Endothelial cell of umbilical vein (primary cell): ENCODE data around the gene CGB3. TPM values are rescaled to one million over a fixed set of nuclear protein-coding genes. Genes with fewer than 3 reads are reported as not detected.

Source experiments
- BruUV-seq: library from RNA; stranded (reverse); fragments of 400-500 nt; replicated peaks from 2 replicates; lab custom pipeline; 2021; lab: Mats Ljungman, UMichigan
- CTCF ChIA-PET: fragments of 300-600, 350-600 bp; sonication (Branson Sonifier 250); formaldehyde crosslinking; loops from one replicate; lab custom pipeline; 2021; ENCODE audit warnings: antibody characterized with exemption, inconsistent platforms; lab: Charles Lee
- POLR2A ChIA-PET: fragments of 300-600, 350-600 bp; sonication (Branson Sonifier 250); formaldehyde crosslinking; loops from one replicate; lab custom pipeline; 2021; ENCODE audit warnings: antibody characterized with exemption, inconsistent platforms; lab: Charles Lee
- DNase-seq: peaks from one replicate; pipeline ENCODE4 v3.0.0-alpha.2; 2011; ENCODE audit warnings: low read depth, low spot score
- FAIRE-seq: peaks from 2 replicates; lab custom pipeline; 2011; peaks lifted over from hg19 to GRCh38; lab: Jason Lieb, UNC
- H2AFZ ChIP-seq: 2 replicates; pipeline ENCODE4 v1.6.0; 2012; ENCODE audit warnings: low read depth, low read length, control low read depth, inconsistent platforms
- H3K27ac ChIP-seq: 2 replicates; pipeline ENCODE4 v1.5.1; 2011; ENCODE audit warnings: low read depth, mild to moderate bottlenecking, control low read depth, low read length, moderate library complexity; ENCODE audit not compliant: insufficient read depth
- H3K27me3 ChIP-seq, 2 experiments: 2 replicates each; pipeline versions ENCODE4 v1.6.0 to v1.6.1; 2011; ENCODE audit warnings: low read length in 2 of 2, mixed read lengths in 1 of 2; ENCODE audit not compliant: control insufficient read depth in 2 of 2, insufficient read depth in 2 of 2
- H3K36me3 ChIP-seq, 2 experiments: 2 replicates in 1 of 2; 3 replicates in 1 of 2; pipeline ENCODE4 v1.5.1; 2011; ENCODE audit warnings: low read length in 2 of 2, mild to moderate bottlenecking in 1 of 2, moderate library complexity in 1 of 2; ENCODE audit not compliant: control insufficient read depth in 2 of 2, insufficient read depth in 2 of 2; ENCODE audit errors: extremely low read depth in 1 of 2
- H3K4me1 ChIP-seq: 3 replicates; pipeline ENCODE4 v1.5.1; 2011; ENCODE audit warnings: mild to moderate bottlenecking, low read length; ENCODE audit not compliant: control insufficient read depth, insufficient read depth; ENCODE audit errors: extremely low read depth
- H3K4me2 ChIP-seq: 2 replicates; pipeline ENCODE4 v1.6.1; 2011; ENCODE audit warnings: low read length, control low read depth, mixed read lengths; ENCODE audit not compliant: insufficient read depth
- H3K4me3 ChIP-seq, 3 experiments: fragments of 200-600 bp in 1 of 3; sonication (generic), shearing (Covaris generic) in 1 of 3; replicated peaks in 1 of 3; 2 replicates each; pipeline ENCODE4 v1.5.1; 2011 to 2016; ENCODE audit warnings: control low read depth in 3 of 3, low read length in 3 of 3, mild to moderate bottlenecking in 2 of 3, inconsistent platforms in 1 of 3, low read depth in 1 of 3, moderate library complexity in 1 of 3; ENCODE audit not compliant: insufficient read depth in 1 of 3
- H3K79me2 ChIP-seq: 2 replicates; pipeline ENCODE4 v1.6.0; 2012; ENCODE audit warnings: low read length, inconsistent platforms; ENCODE audit not compliant: control insufficient read depth, insufficient read depth
- H3K9ac ChIP-seq: replicated peaks from 2 replicates; pipeline ENCODE3; 2011; ENCODE audit warnings: low read length, control low read depth; ENCODE audit not compliant: insufficient read depth; ENCODE audit errors: extremely low read depth
- H3K9me1 ChIP-seq: replicated peaks from 3 replicates; pipeline ENCODE4 v1.6.0; 2011; ENCODE audit warnings: mild to moderate bottlenecking, low read length; ENCODE audit not compliant: control insufficient read depth, insufficient read depth; ENCODE audit errors: extremely low read depth
- H3K9me3 ChIP-seq: replicated peaks from 2 replicates; pipeline ENCODE4 v1.5.1; 2012; ENCODE audit warnings: low read length, inconsistent platforms; ENCODE audit not compliant: control insufficient read depth, insufficient read depth
- H4K20me1 ChIP-seq: replicated peaks from 2 replicates; pipeline ENCODE3; 2011; ENCODE audit warnings: mild to moderate bottlenecking, low read length; ENCODE audit not compliant: control insufficient read depth, insufficient read depth; ENCODE audit errors: extremely low read depth
- CTCF ChIP-seq, 2 donors: IDR thresholded peaks; 1 replicate in 1 of 2; 2 replicates in 1 of 2; pipeline ENCODE4 v1.5.1; 2011; ENCODE audit warnings: low read length in 2 of 2, mild to moderate bottlenecking in 2 of 2, moderate library complexity in 2 of 2, control low read depth in 1 of 2, inconsistent platforms in 1 of 2, low read depth in 1 of 2; ENCODE audit not compliant: insufficient read depth in 1 of 2; ENCODE audit errors: extremely low read depth in 1 of 2
- EZH2 ChIP-seq: IDR thresholded peaks from 2 replicates; pipeline ENCODE4 v1.6.1; 2012; ENCODE audit warnings: borderline replicate concordance, low read depth, mild to moderate bottlenecking, moderate library complexity, low read length, inconsistent platforms; ENCODE audit not compliant: severe bottlenecking
- FOS ChIP-seq: IDR thresholded peaks from 2 replicates; pipeline ENCODE4 v1.6.1; 2011; ENCODE audit warnings: mild to moderate bottlenecking, low read length, moderate library complexity, borderline replicate concordance; ENCODE audit not compliant: insufficient read depth
- GATA2 ChIP-seq: IDR thresholded peaks from 2 replicates; pipeline ENCODE4 v1.7.0; 2011; ENCODE audit warnings: low read depth, mild to moderate bottlenecking, moderate library complexity, mixed read lengths, low read length; ENCODE audit not compliant: insufficient read length, insufficient read depth
- JUN ChIP-seq: IDR thresholded peaks from 2 replicates; pipeline ENCODE4 v1.6.1; 2011; ENCODE audit warnings: borderline replicate concordance, low read depth; ENCODE audit not compliant: insufficient read length, insufficient read depth
- MAX ChIP-seq: IDR thresholded peaks from 2 replicates; pipeline ENCODE4 v1.6.1; 2011; ENCODE audit not compliant: insufficient read depth, insufficient read length
- MYC ChIP-seq: IDR thresholded peaks from one replicate; pipeline ENCODE4 v1.6.1; 2011; ENCODE audit warnings: mild to moderate bottlenecking, low read depth, low read length
- POLR2A ChIP-seq: IDR thresholded peaks from 2 replicates; pipeline ENCODE4 v1.6.1; 2012; ENCODE audit warnings: low read depth, mild to moderate bottlenecking, control low read depth, low read length
- POLR2AphosphoS5 ChIP-seq: IDR thresholded peaks from 2 replicates; pipeline ENCODE4 v1.6.1; 2012; ENCODE audit warnings: low read depth, mild to moderate bottlenecking, control low read depth, low read length, moderate library complexity; ENCODE audit not compliant: insufficient read depth
- dilution Hi-C: fragments of 300-500 bp; cut with MboI; formaldehyde crosslinking; loops from one replicate; pipeline ENCODE4 v1.15.0; 2019; ENCODE audit warnings: low sequenced_read_pairs; ENCODE audit not compliant: extremely low pct_ligation_motif_present
- intact Hi-C: fragments of 100-400 bp; cut with micrococcal nuclease; formaldehyde crosslinking; loops from one replicate; pipeline ENCODE4 v1.10.0; 2022
- polyA plus RNA-seq, 4 experiments: library from polyadenylated mRNA; depleted of rRNA in 3 of 4; stranded (reverse) in 3 of 4; unstranded in 1 of 4; fragments of >200 nt; gene quantifications; 2 replicates each; pipeline versions ENCODE4 v1.2.1 to v1.2.3, GENCODE V29; 2011 to 2012; ENCODE audit warnings: missing spikeins in 1 of 4
- total RNA-seq: library from RNA; stranded (reverse); gene quantifications from 2 replicates; pipeline ENCODE4 v1.2.3, GENCODE V29; 2021

CGB3 gene
- total and polyA plus RNA-seq, 2 donors (not counting 3 experiments of a cell fraction or from before 2014, with no cell fraction given), result not detected

GRCh38 chr19:49014870-49015255 lies 9.3 kb downstream of the CGB3 start:
- Histone ChIP-seq H3K36me3 (peaks cover 0 to 30% of the 10 kb centered on the region in 2 experiments), H3K27me3 (no peaks in the 10 kb centered on the region), H3K4me3 (no peak overlapping the region), H3K9ac (no peak overlapping the region), H3K4me1 (peaks cover 10% of the 10 kb centered on the region), H3K4me2 (no peak overlapping the region), H3K9me1 (no peaks in the 10 kb centered on the region), H4K20me1 (no peaks in the 10 kb centered on the region), H3K79me2 (no peaks in the 10 kb centered on the region), H3K27ac (no peak overlapping the region), H3K9me3 (no peaks in the 10 kb centered on the region), H2AFZ (no peak overlapping the region)
- BruUV-seq, result no TSS peak
- CTCF ChIA-PET, result no interaction called here
- dilution Hi-C loops (no loop called here), intact Hi-C loops (no loop called here)
- FAIRE-seq (no peak), DNase-seq (no peak)
- TF ChIP-seq CTCF (IDR thresholded peaks at IDR 0.05; ENCODE audit: extremely low read depth in 1 of 2, insufficient read depth in 1 of 2, low read depth in 1 of 2, low read length in 2 of 2) (no peak), MAX (no peak), JUN (no peak), GATA2 (no peak), FOS (no peak), POLR2AphosphoS5 (no peak), EZH2 (no peak), POLR2A (no peak), MYC (no peak)
- POLR2A ChIA-PET, result no interaction called here
